HG03469 (cell line): ENCODE measurements around the gene ZNF479.
"Not testable (repeated sequence)": the region's sequence is repeated elsewhere in the genome, so short reads cannot be mapped to it uniquely, and the experiment has no call there.

Experiments used
- ATAC-seq: cut with Tn5 transposase; IDR thresholded peaks from one replicate; pipeline ENCODE4 v1.9.1; 2021; ENCODE audit warnings: mild to moderate bottlenecking, moderate library complexity, moderate number of reproducible peaks; ENCODE audit not compliant: unreplicated experiment

The ZNF479 gene

GRCh38 chr7:57132336-57132735, at the start of gene ZNF479:
Gene ZNF479, minus strand, starts transcription at chr7:57132436. Its CDS starts 112 bp downstream, at chr7:57132324.
- ATAC-seq, result not testable (repeated sequence)

GRCh38 chr7:57182031-57182430, 49.8 kb upstream of the ZNF479 start:
- ATAC-seq, result no peak

DNA sequence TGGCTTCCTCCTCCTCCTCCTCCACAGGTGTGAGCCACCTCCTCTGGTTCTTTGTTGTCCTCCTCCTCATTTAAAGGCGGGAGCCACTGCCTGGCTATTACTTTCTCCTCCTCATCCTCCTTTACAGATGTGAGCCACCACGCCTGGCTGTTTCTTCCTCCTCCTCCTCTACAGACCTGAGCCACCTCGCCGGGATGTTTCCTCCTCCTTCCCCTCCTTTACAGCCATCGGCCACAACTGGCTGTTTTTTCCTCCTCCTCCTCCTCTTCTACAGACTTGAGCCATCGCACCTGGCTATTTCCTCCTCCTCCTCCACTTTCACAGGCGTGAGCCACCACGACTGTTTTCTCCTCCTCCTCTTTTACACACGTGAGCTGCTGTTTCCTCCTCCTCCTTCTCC, 49.0 kb upstream of the ZNF479 start:
- no peak for ATAC-seq

DNA sequence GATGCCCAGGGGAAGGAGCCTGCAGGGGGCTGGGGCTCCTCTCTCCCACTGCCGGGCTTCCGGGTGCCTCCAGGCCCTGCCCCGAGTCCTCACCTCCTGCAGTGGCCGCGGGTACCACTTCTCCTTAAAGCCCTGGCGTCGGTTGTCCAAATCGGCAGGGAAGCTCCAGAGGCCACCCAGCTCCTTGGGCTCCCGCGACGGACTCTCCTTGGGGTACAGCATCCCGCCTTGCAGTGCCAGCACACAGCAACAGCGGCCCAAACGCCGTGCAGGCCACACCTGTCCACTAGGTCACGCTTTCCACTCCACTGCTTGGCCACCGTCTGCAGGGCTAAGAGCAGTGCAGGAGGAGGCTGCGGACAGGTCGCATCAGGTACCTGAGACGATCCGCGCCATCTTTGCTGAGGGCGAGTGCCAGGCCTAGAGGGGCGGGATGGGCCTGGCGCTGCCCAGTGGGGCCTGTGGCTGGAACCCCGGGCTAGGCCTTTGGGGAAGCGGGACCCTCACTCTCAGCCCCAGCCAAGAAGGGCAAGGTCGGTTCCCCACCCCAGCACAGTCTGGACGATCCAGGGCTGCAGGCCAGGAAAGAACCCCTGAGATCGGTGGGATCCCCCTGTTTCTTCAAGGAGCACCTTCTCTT, 47.7 kb upstream of the ZNF479 start:
- ATAC-seq, result no peak

DNA sequence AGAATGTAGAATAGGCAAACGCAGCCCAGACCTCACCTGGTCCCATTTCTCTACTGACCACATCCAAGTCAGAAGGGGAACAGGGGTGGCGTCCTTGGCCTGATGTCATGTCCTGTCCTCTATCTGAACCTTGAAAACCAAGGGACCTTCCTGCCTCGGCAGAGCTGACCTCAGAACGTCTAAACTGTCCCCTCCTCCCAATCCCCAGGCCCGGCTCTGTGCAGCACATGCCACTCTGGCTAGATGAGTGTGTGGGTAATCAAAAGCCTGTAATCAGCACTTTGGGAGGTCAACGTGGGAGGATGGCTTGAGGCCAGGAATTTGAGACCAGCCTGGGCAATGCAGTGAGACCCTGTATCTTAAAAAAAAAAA, 46.5 kb upstream of the ZNF479 start:
- ATAC-seq, result no peak

GRCh38 chr7:57177856-57178767, 45.9 kb upstream of the ZNF479 start:
- no peak for ATAC-seq

- ATAC-seq, result no peak
Measured at GRCh38 chr7:57176928-57177635, 44.8 kb upstream of the ZNF479 start.

- no peak for ATAC-seq
Measured at GRCh38 chr7:57165285-57165899, 33.2 kb upstream of the ZNF479 start.

GRCh38 chr7:57120123-57120784, 12.0 kb downstream of the ZNF479 start:
- not testable (repeated sequence) for ATAC-seq
